ENCODE results near the gene ADAMTS17.

DNA sequence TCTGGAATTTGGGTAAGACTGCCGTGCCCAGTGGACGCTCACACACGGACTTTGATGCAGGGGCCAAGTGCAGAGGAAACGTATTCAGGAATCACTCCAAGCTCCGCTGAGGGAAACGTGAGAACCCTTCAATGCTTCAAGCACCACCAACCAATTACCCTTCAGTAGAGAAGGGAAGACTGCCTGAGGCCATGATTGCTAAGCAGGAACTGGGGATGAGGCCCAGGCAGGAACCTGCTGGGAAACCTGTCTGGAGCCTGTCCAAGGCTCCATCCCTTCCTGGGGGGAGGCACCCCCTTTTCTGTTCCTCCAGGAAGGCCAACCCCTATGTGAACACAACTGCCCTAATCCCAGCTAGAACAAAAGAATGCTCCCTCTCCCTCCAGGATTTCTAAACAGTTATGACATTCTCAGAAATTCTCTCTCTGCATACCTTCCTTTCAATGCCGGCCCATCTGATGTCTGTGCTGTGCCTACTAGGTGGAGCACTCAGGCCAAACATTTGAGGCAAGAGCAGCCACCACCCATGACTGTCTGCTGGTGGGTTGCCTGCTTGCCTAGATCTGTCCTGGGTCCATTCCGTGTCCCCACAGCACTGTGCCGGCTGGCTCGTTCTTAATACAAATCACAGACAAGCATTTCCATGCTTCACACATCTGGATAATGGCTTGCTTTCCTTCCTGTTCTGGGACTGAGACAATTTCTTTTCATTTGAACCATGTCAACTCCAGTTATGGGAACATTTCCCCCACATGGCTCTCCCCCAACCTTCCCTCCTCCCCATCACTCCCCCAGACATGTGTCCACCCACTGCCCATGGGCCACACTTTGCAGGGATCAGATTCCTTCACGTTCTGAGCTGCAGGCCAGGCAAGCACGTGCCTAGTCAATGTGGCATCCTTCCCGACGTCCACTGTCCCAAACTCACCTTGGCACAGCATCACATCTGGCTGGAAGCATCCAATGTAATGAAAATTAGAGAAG, 149.4 kb downstream of the ADAMTS17 start:
- TF ChIP-seq, protein P1, sequence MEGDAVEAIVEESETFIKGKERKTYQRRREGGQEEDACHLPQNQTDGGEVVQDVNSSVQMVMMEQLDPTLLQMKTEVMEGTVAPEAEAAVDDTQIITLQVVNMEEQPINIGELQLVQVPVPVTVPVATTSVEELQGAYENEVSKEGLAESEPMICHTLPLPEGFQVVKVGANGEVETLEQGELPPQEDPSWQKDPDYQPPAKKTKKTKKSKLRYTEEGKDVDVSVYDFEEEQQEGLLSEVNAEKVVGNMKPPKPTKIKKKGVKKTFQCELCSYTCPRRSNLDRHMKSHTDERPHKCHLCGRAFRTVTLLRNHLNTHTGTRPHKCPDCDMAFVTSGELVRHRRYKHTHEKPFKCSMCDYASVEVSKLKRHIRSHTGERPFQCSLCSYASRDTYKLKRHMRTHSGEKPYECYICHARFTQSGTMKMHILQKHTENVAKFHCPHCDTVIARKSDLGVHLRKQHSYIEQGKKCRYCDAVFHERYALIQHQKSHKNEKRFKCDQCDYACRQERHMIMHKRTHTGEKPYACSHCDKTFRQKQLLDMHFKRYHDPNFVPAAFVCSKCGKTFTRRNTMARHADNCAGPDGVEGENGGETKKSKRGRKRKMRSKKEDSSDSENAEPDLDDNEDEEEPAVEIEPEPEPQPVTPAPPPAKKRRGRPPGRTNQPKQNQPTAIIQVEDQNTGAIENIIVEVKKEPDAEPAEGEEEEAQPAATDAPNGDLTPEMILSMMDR (IDR thresholded peaks at IDR 0.05; ENCODE audit: low read depth, low read length, poor library complexity, severe bottlenecking), result no peak
- no peak for TF ChIP-seq EZH2phosphoT487 (IDR thresholded peaks at IDR 0.05; ENCODE audit: borderline replicate concordance, low read length)

Measured in DOHH2 (cell line).